PC-9 (cell line): ENCODE data around the gene SAMSN1. TPM values are rescaled to one million over a fixed set of nuclear protein-coding genes. Genes with fewer than 3 reads are reported as not detected.

ENCODE experiments used
- BruUV-seq: library from RNA; stranded (reverse); fragments of 400-500 nt; replicated peaks from 2 replicates; lab custom pipeline; 2021; lab: Mats Ljungman, UMichigan
- CTCF ChIA-PET: fragments of 300-600 bp; sonication (Branson Sonifier 250); formaldehyde crosslinking; loops from one replicate; lab custom pipeline; 2022; ENCODE audit warnings: antibody characterized with exemption; lab: Charles Lee
- POLR2A ChIA-PET: fragments of 300-600 bp; sonication (Branson Sonifier 250); formaldehyde crosslinking; loops from one replicate; lab custom pipeline; 2022; ENCODE audit warnings: antibody characterized with exemption; ENCODE audit not compliant: unreplicated experiment; lab: Charles Lee
- DNase-seq, 2 experiments: peaks; one replicate each; pipeline versions ENCODE4 v3.0.0 to v3.0.0-alpha.2; 2015 to 2022; ENCODE audit warnings: mixed read lengths in 1 of 2
- H2AFZ ChIP-seq: fragments of 200-600 bp; sonication (generic); 2 replicates; pipeline ENCODE4 v1.8.1; 2017; ENCODE audit warnings: antibody characterized with exemption
- H3F3A ChIP-seq: fragments of 200-600 bp; sonication (generic); 2 replicates; pipeline ENCODE4 v1.8.1; 2017; ENCODE audit warnings: antibody characterized with exemption, mild to moderate bottlenecking, low read depth; ENCODE audit not compliant: insufficient read depth
- H3K27ac ChIP-seq: fragments of 200-600 bp; sonication (generic); 2 replicates; pipeline ENCODE4 v1.6.1; 2016; ENCODE audit warnings: mixed run types
- H3K27me3 ChIP-seq: fragments of 200-600 bp; sonication (generic); 2 replicates; pipeline ENCODE4 v1.6.1; 2016; ENCODE audit warnings: low read depth, mixed run types; ENCODE audit not compliant: insufficient read depth
- H3K36me3 ChIP-seq: fragments of 200-600 bp; sonication (generic); 2 replicates; pipeline ENCODE4 v1.6.1; 2016; ENCODE audit warnings: low read depth, mixed run types
- H3K4me1 ChIP-seq: fragments of 200-600 bp; sonication (generic); replicated peaks from 2 replicates; pipeline ENCODE4 v1.6.1; 2016; ENCODE audit warnings: mixed run types; ENCODE audit not compliant: insufficient read depth
- H3K4me2 ChIP-seq: fragments of 200-600 bp; sonication (generic); 2 replicates; pipeline ENCODE4 v1.6.1; 2017; ENCODE audit warnings: mixed run types
- H3K4me3 ChIP-seq: fragments of 200-600 bp; sonication (generic); 2 replicates; pipeline ENCODE4 v1.6.1; 2016; ENCODE audit warnings: mixed run types
- H3K79me2 ChIP-seq: fragments of 200-600 bp; sonication (generic); 2 replicates; pipeline ENCODE4 v1.6.1; 2017; ENCODE audit warnings: low read depth, mixed run types
- H3K9me2 ChIP-seq: fragments of 200-600 bp; sonication (generic); 2 replicates; pipeline ENCODE4 v1.8.1; 2017; ENCODE audit warnings: mild to moderate bottlenecking; ENCODE audit not compliant: insufficient read depth
- H3K9me3 ChIP-seq: fragments of 200-600 bp; sonication (generic); 2 replicates; pipeline ENCODE4 v1.8.1; 2016; ENCODE audit warnings: low read depth; ENCODE audit not compliant: insufficient read depth
- H4K20me1 ChIP-seq: fragments of 200-600 bp; sonication (generic); 2 replicates; pipeline ENCODE4 v1.8.1; 2017; ENCODE audit not compliant: insufficient read depth
- EZH2 ChIP-seq: fragments of 200-600 bp; sonication (generic); IDR thresholded peaks from 2 replicates; pipeline ENCODE4 v1.8.0; 2017; ENCODE audit warnings: antibody characterized with exemption, low read depth
- intact Hi-C: fragments of 100-400 bp; cut with micrococcal nuclease; formaldehyde crosslinking; loops from one replicate; pipeline ENCODE4 v1.10.0; 2022; ENCODE audit not compliant: unreplicated experiment
- total RNA-seq: library from RNA; stranded (reverse); gene quantifications from 2 replicates; pipeline ENCODE4 v1.2.3, GENCODE V29; 2021
- TF ChIP-seq, protein P1 (sequence below): fragments of 200-600 bp; sonication (generic); conservative IDR thresholded peaks from 2 replicates; pipeline ENCODE4 v1.6.1; 2017; ENCODE audit warnings: mixed run types, antibody characterized with exemption, mild to moderate bottlenecking, moderate library complexity

The SAMSN1 gene
- total RNA-seq, 1 experiment from 2014 or later: 0.41 TPM

DNA sequence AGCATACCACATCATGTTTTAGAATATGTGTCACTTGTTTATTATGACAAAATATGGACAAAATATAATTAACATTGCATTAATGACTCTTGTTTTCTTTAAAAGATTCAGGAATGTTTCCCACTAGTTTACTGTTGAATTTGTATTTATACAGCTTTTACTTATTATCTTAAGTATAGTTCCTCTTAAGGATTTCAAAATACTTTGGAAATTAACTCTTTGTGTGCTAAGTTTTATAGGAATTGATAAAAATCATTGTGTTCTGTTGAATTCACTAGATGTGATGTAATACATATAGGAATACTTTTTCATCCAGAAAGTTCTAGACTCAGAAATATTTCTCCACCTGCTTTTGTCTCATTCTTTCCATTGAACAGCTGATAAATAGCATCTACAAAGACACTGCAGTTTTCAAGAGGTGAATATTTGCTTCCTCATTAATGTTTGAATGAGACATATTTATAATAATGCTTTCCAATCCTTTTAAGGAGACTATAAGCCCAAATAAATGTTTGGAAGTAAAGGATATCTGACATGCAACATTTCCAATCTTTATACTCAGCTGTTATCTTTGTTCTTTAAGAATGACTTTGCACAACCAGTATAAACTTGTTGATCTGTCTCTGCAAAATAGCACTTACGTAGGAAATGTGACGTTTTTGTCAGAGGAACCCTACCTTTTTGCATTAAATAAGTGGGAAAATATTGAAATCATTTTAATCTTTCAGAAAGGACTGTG, 38.4 kb upstream of the SAMSN1 start:
- ChIA-PET POLR2A (no interaction called here), CTCF (no interaction called here)
- no peaks in the 10 kb centered on the region for H3F3A ChIP-seq
- H4K20me1 ChIP-seq: no peaks in the 10 kb centered on the region
- no peak overlapping the region for H3K4me2 ChIP-seq
- H3K36me3 ChIP-seq: no peaks in the 10 kb centered on the region
- H3K27me3 ChIP-seq: no peaks in the 10 kb centered on the region
- TF ChIP-seq, protein P1, sequence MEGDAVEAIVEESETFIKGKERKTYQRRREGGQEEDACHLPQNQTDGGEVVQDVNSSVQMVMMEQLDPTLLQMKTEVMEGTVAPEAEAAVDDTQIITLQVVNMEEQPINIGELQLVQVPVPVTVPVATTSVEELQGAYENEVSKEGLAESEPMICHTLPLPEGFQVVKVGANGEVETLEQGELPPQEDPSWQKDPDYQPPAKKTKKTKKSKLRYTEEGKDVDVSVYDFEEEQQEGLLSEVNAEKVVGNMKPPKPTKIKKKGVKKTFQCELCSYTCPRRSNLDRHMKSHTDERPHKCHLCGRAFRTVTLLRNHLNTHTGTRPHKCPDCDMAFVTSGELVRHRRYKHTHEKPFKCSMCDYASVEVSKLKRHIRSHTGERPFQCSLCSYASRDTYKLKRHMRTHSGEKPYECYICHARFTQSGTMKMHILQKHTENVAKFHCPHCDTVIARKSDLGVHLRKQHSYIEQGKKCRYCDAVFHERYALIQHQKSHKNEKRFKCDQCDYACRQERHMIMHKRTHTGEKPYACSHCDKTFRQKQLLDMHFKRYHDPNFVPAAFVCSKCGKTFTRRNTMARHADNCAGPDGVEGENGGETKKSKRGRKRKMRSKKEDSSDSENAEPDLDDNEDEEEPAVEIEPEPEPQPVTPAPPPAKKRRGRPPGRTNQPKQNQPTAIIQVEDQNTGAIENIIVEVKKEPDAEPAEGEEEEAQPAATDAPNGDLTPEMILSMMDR: no peak
- TF ChIP-seq EZH2: no peak
- H3K4me3 ChIP-seq: no peak overlapping the region
- no peaks in the 10 kb centered on the region for H3K9me3 ChIP-seq
- no peaks in the 10 kb centered on the region for H3K79me2 ChIP-seq
- H2AFZ ChIP-seq: no peak overlapping the region
- no TSS peak for BruUV-seq
- H3K4me1 ChIP-seq: no peaks in the 10 kb centered on the region
- no peaks in the 10 kb centered on the region; the same call in 1 of the 2 replicates for H3K9me2 ChIP-seq
- intact Hi-C loops: no loop called here
- no peak for DNase-seq
- no peak overlapping the region for H3K27ac ChIP-seq

DNA sequence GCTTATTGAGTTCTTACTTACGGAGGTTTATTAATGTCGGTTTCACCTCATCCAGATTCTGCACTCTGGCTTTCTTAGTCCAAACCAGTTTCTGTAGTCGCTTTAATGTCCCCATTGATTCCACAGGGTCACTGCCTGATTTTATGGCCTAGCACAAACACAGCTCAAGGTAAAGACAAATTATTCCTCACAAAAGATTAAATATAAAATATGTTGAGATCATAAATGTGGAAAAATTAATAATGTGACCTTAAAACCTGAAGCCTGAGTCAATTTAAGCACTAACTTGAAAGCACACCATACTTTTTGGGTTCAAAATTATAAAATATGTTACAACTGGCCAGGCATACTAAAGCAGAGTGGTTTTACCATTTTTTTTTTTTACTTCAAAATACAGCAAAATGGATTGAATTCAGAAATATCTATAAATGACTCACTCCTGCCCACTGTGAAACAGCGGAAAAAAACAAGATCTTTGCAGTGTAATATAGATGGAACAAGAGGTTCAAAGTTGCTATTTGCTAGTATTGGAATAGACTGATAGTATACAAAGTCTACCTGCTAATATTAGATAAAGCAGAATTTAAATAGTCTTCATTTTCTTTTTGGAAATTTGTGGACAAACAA, 37.6 kb upstream of the SAMSN1 start:
- intact Hi-C loops: no loop called here

DNA sequence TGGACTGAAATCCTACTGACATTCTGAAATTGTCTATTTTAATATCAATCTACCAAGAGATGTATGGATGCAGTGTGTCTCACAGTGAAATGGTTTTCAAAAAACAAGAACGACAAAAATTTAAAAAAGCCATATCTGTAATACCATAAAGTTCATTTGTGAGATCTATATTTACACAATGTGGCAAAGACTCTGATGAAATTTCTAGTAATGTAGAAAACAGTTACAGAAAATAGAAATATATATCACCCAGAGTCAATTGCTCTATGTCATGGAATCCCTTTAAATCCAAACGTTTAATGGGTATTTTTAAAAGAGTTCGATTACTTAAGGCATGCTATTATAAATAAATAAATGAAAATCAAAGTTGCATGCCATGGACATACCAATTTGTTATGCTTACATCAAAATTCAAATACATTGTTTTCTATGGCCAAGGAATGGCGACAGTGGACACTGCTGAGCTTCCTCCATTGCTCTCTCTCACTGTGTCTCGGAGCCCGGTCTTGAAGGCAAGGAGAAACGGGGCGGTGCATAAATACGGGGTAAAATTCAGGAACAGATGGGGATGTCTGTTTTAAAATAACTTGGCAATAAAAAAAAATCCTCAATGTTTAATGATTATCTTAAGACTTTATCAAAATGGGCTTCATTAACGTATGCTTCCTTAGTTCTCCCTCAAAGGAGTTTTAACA, 37.0 kb upstream of the SAMSN1 start:
- Histone ChIP-seq H3K27me3 (no peaks in the 10 kb centered on the region), H3K9me3 (no peaks in the 10 kb centered on the region), H3K27ac (no peak overlapping the region), H3K36me3 (no peaks in the 10 kb centered on the region), H3K9me2 (no peaks in the 10 kb centered on the region; the same call in 1 of the 2 replicates), H4K20me1 (no peaks in the 10 kb centered on the region), H3K4me3 (no peak overlapping the region), H2AFZ (no peak overlapping the region), H3K79me2 (no peaks in the 10 kb centered on the region), H3K4me1 (no peaks in the 10 kb centered on the region), H3K4me2 (no peak overlapping the region), H3F3A (no peaks in the 10 kb centered on the region)
- CTCF ChIA-PET: no interaction called here
- BruUV-seq: no TSS peak
- POLR2A ChIA-PET: no interaction called here
- intact Hi-C loops: no loop called here
- no peak for DNase-seq
- no peak for TF ChIP-seq EZH2
- TF ChIP-seq, protein P1: no peak

More for the DNA sequence above, 37.6 kb upstream of the SAMSN1 start:
- no peak for TF ChIP-seq EZH2
- TF ChIP-seq, protein P1: no peak
- no TSS peak for BruUV-seq
- no peaks in the 10 kb centered on the region for H3K4me1 ChIP-seq
- no peaks in the 10 kb centered on the region for H3K79me2 ChIP-seq
- no peaks in the 10 kb centered on the region for H3K9me3 ChIP-seq
- no peaks in the 10 kb centered on the region for H3K36me3 ChIP-seq
- no peak overlapping the region for H3K4me2 ChIP-seq
- no peaks in the 10 kb centered on the region for H3K27me3 ChIP-seq
- no peak overlapping the region for H2AFZ ChIP-seq
- no peak for DNase-seq
- H3K4me3 ChIP-seq: no peak overlapping the region
- no peaks in the 10 kb centered on the region; the same call in 1 of the 2 replicates for H3K9me2 ChIP-seq
- no peaks in the 10 kb centered on the region for H4K20me1 ChIP-seq
- no peak overlapping the region for H3K27ac ChIP-seq
- ChIA-PET CTCF (no interaction called here), POLR2A (no interaction called here)
- no peaks in the 10 kb centered on the region for H3F3A ChIP-seq
